Hepatocyte (in vitro differentiated cells): Measurements from ENCODE around the gene VWA8.
"Not testable (repeated sequence)": the region's sequence is repeated elsewhere in the genome, so short reads cannot be mapped to it uniquely, and the experiment has no call there.

Experiments
- EZH2 ChIP-seq: fragments of 200-600 bp; sonication (generic); IDR thresholded peaks from 2 replicates; pipeline ENCODE4 v1.6.1; 2016; ENCODE audit warnings: antibody characterized with exemption, mild to moderate bottlenecking, borderline replicate concordance
- EZH2phosphoT487 ChIP-seq: fragments of 200-600 bp; sonication (generic); IDR thresholded peaks from one replicate; pipeline ENCODE4 v1.6.1; 2018; ENCODE audit warnings: antibody characterized with exemption, mild to moderate bottlenecking, low read depth, moderate library complexity; ENCODE audit not compliant: unreplicated experiment, severe bottlenecking
- TF ChIP-seq, protein P1 (sequence below): fragments of 200-600 bp; sonication (generic); IDR thresholded peaks from 2 replicates; pipeline ENCODE4 v1.5.1; 2016; ENCODE audit warnings: antibody characterized with exemption, mild to moderate bottlenecking; ENCODE audit not compliant: poor library complexity

DNA sequence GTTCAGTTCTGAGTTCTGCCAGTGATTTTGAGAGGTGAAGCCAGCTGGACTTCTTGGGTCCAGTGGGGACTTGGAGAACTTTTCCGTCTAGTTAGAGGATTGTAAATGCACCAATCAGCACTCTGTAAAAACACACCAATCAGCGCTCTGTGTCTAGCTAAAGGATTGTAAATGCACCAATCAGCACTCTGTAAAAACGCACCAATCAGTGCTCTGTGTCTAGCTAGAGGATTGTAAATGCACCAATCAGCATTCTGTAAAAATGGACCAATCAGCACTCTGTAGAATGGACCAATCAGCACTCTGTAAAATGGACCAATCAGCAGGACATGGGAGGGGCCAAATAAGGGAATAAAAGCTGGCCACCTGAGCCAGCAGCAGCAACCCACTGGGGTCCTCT is 418.1 kb downstream of the VWA8 start:
- TF ChIP-seq, protein P1, sequence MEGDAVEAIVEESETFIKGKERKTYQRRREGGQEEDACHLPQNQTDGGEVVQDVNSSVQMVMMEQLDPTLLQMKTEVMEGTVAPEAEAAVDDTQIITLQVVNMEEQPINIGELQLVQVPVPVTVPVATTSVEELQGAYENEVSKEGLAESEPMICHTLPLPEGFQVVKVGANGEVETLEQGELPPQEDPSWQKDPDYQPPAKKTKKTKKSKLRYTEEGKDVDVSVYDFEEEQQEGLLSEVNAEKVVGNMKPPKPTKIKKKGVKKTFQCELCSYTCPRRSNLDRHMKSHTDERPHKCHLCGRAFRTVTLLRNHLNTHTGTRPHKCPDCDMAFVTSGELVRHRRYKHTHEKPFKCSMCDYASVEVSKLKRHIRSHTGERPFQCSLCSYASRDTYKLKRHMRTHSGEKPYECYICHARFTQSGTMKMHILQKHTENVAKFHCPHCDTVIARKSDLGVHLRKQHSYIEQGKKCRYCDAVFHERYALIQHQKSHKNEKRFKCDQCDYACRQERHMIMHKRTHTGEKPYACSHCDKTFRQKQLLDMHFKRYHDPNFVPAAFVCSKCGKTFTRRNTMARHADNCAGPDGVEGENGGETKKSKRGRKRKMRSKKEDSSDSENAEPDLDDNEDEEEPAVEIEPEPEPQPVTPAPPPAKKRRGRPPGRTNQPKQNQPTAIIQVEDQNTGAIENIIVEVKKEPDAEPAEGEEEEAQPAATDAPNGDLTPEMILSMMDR: not testable (repeated sequence)
- TF ChIP-seq EZH2, EZH2phosphoT487: not testable (repeated sequence)
